ENCODE results near the gene PRTG.
"Not testable (repeated sequence)": the region's sequence is repeated elsewhere in the genome, so short reads cannot be mapped to it uniquely, and the experiment has no call there.

PRTG gene

DNA sequence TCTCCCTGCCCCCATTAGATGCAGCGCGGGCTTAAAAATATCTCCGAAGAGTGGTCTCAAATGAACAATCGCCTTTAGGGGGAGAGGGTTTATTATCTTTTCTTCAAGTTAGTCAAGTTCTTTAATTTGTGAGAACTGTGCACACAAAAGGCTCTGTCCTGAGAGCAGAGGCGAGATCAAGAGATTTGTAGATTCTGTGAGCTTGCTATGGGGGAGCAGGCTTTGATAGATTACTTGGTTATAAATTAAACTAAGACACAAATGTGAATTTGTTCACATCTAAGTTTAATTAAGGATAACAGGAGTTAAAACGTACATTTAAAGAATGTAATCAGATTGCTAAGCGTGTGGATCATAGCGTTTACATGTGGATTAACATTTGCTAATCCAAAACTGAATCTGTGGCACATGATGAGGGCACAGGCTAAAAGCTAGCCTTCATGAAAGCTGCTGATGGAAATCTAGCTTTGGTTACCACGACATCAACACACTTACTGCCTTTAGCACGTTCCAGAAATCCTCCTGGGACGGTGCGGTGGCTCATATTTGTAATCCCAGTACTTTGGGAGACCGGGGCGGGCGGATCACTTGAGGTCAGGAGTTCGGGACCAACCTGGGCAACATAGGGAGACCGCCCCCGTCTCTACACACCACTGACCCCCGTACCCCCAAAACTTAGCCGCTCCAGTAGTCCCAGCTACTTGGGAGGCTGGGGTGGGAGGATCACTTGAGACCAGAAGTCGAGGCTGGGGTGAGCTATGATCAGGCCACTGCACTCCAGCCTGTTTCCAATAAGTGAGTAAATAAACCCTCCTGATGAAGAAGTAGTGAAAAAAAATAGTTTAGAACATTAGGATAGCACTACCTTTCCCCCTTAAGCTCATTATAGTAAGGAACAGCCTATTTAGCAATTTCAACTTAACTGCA lies 1.0 kb upstream of the PRTG start:
- no peak for DNase-seq

DNA sequence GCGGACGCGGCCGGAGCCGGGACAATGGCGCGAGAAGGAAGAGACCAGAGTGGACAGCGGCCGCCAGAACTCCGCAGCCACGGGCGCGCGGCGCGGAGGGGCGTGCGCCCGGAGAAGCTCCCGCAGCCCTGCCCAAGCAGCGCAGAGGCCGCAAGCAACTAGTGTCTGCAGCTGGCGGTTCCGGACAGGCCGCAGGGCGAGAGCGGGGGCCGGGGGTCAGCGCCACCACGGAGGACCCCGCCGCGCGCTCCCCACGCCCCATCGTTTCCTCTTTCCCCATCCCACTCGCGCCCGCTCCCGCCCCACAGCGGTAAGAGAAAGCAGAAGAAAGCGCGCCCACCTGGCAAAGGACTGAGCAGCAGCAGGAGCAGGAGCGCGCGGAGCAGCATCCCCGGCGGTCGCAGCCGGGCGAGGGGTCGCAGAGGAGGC lies 440 bp downstream of the PRTG start:
- no peak for DNase-seq

DNA sequence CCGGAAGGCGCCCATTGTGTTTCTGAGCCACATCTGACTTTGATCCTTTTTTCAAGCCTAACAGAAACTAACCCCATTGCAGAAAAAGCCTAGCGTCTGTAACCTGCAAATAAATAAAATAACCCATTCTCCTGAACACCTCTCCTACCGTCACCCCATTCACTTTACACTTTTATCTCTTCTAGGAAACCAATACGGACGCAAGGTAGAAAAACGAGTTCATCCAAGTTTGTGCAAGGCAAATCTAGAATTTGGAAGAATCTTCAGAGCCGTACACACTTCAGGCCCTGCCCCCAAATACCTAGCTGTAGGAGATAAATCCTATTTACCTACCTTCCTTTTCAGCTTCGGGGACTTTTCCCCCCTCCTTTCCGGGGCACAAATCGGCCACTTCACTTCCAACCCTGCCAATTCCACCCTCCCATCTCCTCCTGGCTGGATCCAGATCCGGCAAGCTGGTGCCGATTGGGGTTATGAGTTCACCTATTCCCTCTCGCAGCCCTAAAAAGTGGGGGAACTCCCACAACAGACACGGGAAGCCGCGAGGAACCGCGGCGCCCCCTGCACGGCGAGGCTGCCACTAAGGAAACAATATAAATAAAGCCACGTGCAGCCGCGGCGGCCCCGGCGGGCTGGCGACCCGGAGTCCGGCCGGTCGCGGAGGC lies 987 bp downstream of the PRTG start:
- peak; percentile 1 for DNase-seq

DNA sequence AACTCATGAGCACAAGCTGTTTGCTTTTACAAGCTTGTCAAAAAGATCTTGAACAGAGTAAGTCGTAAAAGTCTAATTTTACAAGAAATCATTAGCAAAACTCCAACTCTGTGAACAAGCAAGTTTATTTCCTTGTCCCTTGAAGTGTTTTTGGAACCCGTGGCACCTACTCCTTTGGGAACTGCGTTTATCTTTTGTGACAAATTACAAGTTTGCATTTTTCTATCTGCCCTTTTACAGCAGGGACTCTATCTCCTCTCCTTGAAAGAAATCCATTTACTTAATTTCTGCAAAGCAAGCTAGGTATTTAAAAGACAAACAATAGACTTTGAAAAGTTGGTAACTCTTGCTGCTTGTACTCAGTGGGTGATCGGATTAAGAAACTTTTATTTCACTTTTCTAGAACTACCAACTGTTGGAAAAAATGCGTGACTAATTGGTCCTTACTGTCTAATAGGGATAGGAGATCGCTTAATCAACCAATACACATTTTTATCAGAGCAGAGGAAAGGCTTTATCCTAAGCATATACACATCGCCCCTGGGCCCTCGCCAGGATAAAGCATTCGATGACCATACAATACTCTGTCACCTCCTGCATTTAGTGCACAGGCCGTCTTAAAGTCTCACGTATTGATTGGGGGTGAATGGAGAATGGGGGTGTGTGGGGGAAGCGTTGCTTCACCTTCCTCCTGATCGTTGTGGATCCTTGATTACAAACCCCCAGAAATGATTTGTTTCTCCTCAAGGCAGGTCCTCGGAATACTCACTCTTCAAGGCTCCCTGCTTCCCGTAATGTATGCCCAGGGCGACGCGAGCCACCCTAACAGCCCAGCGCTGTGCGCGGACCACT lies 1.7 kb downstream of the PRTG start:
- no peak for DNase-seq

DNA sequence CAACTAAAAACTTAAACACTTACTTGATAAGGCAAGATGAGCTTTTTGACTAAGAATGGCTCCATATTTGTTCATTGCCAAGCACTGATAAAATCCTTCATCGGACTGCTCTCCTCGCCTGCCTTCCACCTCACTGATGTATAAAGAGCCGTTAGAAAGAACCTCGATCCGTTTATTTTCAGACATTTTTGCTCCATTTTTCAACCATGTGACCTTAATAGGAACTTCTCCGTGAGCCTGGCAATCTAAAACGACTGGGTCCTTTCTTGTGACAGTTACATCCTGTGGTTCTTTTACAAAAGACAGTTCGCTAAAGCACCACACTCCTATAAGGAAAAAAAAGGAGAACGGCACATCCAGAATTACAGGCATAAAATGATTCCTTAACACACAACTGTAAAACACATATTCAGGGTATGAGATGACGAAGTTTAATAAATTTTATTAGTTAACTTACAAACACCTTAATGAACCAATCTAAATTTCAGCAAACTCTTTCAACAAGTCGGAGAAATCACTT lies 2.5 kb downstream of the PRTG start:
- no peak for DNase-seq

DNA sequence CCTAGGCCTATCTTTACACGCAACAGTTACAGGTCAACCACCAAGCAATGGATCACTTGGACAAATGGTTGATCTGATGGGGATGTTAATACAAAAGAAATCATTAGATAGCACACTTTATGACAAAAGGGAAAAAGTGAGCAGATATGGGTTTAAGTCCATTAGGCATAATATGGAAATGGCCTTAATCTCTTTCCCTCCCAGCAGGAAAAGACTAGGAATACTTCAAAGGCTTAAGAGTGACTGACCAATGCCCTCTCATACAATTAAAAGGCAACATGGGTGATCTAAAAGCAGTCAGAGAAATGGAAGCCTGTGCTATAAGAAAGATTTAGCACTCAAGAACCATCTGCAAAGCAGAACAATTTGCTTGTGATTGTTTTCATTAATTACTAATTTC lies 3.3 kb downstream of the PRTG start:
- no peak for DNase-seq

DNA sequence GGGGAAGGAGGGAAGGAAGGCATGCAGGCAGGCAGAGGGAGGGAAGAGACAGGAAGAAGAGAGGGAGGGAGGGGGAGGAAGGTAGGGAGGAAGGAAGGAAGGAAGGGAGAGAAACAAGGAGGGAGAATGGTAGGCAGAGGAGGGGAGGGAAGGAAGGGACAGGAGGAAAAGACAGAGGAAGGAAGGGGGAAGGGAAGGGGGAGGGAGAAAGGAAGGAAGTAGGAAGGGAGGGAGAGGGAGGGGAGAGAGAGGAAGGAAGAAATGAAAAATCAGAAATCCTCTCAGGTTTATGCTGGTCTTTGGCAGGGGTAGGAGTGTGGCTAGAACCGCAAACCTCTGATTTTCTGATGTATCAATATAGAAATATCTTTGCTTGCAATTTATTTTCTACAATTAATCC lies 4.2 kb downstream of the PRTG start:
- DNase-seq, result no peak

DNA sequence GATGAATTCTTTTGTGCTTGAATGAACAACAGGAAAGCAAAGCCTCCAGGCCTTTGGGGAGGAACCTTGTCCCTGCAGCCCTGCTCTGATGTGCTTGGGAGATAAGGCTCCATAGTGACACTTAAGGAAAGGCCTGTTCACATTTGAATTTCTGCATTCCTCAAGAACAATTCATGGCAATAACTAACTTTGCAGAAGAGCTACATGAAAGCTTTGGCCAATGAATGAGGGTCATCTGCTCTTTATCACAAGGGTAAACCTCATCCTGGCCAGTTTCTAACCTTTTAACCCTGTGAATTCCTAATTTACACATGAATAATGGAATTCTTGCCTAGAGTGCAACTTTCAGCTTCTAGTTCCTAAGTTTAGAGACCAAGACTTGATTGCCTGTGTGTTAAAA lies 5.6 kb downstream of the PRTG start:
- no peak for DNase-seq

DNA sequence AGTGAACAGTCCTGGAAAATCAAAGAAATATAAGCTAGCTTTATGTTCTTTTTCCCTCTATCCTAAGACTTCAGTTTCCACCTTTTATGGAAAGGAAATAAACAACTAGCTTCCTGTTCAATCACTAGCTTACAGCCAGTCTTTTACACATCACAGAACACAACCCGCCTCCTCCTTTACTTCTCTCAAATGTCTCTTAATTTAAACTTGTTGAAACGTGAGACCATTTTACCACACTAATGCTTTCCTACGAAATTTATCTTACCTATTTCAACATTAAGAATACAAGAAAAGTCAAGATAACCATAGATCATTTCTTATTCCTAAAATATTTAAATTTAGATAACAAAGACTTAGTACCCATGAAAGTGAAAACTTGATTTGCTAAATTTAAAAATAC lies 6.2 kb downstream of the PRTG start:
- no peak for DNase-seq

DNA sequence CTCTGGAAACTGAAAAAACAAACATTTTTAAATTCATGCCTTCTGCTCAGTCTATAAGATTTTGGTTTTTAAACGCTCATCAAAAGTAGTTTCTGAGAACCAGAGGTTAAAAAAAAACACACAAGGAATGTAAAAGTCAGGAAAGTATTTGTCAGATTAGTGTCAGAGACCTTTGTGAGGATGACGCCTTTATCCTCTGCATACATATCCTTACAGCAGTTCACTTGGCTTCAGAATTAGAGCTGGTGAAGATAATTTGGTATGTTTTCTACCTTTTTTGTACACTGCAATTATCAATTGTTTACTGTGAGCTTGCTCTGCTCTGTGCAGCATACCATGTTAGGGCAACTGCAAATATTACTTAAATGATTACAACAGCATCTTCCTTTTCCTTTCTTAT lies 8.3 kb downstream of the PRTG start:
- DNase-seq, result no peak

DNA sequence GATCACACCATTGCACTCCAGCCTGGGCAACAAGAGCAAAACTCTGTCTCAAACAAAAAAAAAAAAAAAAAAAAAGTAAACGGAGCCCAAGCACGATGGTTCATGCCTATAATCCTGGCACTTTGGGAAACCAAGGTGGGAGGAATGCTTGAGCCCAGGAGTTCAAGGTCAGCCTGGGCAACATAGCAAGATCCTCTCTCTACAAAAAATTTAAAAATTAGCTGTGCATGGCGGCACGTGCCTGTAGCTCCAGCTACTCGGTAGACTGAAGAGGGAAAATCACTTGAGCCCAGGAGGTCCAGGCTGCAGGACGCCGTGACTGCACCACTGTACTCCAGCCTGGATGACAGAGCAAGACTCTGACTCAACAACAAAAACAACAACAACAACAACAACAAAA lies 9.5 kb downstream of the PRTG start:
- not testable (repeated sequence) for DNase-seq

DNA sequence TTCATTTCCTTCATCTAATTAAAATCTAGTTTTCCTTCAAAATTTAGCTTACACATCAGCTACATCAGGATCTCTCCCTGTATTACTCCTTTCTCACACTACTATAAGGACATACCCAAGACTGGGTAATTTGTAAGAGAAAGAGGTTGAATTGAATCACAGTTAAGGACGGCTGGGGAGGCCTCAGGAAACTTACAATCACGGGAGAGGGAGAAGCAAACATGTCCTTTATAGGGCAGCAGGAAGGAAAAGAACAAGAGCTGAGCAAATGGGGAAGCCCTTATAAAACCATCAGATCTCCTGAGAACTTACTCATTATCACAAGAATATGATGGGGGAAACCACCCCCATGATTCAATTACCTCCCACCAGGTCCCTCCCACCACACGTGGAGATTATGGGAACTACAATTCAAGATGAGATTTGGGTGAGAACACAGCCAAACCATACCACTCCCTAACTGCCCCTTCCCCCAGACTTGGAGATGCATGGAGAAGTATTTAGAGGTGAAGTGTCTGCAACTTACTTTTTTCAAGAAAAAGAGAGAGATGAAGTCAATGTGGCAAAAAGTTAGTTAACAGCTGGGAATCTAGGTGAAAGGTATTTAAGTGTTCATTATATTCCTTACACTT lies 21.3 kb downstream of the PRTG start:
- peak; percentile 17 for DNase-seq

DNA sequence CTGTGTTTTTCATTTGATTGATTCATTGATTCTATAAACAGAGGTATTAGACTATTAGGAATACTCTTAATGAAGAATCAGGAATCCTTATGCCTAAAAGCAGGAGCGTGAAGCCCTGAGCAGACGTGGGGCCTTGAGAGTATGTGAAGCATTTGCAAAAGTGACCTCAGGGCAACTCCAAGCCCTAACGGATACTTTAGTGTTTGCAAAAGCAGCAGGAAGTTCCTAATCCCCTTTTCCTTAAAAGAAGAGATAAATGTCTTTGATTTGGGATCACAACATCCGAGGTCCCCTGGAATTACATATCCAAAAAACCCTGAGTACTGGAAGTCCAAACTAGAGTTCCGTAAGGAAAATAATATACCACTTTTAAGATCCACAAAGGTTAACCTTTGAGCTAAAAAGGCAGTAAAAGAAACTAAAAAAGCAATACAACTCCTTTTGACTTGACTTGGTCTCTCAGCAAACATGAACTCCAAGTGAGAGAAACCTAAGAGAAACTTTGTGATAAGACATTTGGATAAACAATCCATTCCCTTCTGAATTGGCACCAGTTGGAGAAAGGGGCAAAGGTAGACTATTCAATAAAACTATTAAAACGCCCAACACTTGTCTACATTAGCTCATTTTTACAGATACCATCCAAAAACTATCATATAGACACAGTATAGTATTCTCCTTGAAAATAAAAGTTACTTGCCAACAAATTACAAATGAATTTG lies 27.4 kb downstream of the PRTG start:
- DNase-seq, result no peak

DNA sequence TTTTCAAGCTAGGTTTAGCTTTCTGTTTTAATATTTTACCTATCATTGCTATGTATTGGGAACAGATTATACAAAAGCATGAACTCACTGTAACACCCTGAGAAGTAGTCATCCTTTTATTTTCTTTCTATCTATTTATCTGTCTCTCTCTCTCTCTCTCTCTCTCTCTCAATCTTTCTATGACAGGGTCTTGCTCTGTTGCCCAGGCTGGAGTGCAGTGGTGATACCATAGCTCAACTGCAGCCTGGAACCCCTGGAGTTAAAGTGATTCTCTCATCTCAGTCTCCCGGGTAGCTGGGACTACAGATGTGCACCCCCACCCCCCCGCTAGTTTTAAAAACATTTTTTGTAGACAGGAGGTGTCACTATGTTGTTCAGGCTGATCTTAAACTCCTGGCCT lies 28.9 kb downstream of the PRTG start:
- DNase-seq, result no peak

DNA sequence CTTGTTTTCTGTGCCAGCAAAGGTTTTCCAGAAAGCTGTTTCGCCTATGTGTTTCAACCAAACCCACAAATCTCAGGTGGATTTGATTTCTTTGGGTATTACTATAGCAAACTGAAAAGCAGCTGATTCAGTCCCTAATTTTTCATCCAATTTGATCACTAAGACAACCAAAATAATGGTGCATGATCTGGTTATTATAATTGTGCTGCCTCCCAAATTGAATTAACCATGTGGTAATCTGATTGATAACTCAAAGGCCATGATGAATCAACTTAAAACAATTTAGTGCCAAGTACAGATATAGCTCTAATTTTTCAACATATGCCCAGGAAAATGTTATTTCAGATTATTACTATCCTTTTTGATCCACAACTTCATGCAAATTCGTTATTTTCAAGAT lies 30.6 kb downstream of the PRTG start:
- no peak for DNase-seq

DNA sequence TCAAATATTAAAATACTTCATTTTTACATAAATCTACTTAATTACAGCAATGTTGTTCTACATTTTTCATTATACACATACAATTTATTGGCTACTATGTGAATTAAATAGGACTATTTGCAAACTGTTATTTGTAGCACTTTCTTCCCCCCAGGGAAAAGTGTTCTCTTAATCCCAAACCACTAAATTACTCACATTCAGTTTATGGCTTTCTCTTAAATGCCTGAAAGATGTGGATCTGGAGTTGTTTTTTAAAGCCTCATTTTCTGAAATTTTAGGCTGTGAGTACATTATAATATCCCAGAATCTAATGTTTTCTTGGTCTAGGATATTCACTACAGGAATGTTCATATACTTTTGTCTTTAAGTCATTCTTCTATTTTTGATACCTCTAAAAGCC lies 32.7 kb downstream of the PRTG start:
- DNase-seq, result no peak

DNA sequence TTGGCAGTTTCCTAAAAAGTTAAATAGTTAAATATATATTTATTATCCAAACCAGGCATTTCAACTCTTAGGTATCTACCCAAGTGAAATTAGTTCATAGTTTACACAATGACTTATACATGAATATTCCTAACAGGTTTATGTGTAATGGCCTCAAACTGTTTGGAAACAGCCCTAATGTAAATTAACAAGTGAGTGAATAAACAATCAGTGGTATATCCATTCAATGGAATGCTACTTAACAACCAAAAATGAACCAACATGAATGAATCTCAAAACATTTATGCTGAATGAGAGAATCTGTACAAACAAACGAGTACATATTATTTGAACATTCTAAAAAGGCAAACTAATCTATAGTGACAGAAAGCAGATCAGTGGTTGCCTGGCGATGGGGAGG lies 33.5 kb downstream of the PRTG start:
- DNase-seq, result no peak

DNA sequence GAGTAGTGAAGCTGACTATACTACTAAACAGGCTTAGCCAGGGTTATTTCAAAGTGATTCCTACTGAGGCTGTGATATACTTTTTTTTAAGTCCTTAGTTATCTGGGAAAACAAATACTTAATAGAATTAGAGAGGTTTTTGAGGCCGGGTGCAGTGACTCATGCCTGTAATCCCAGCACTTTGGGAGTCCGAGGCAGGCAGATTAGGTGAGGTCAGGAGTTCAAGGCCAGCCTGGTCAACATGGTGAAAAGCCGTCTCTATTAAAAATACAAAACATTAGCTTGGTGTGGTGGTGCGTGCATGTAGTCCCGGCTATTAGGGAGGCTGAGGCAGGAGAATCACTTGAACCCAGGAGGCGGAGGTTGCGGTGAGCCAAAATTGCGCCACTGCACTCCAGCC lies 34.2 kb downstream of the PRTG start:
- DNase-seq, result no peak

DNA sequence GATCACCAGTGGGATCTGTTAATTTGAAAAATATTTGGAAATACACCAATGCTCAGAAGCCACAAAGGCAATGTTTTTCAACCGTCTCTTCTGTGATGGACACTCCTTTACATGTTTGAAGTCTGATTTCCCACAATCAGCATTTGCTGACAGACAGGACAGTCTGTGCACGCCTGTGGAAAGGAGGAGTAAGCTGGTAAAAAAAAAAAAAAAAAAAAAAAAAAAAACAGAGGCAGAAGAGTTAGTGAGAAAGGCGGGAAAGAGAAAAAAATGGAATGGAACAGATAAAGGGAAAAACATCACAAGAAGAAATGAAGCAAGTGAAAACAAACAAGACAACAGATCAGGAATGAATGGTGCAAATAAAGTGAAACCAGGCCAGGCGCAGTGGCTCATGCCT lies 35.0 kb downstream of the PRTG start:
- no peak for DNase-seq

DNA sequence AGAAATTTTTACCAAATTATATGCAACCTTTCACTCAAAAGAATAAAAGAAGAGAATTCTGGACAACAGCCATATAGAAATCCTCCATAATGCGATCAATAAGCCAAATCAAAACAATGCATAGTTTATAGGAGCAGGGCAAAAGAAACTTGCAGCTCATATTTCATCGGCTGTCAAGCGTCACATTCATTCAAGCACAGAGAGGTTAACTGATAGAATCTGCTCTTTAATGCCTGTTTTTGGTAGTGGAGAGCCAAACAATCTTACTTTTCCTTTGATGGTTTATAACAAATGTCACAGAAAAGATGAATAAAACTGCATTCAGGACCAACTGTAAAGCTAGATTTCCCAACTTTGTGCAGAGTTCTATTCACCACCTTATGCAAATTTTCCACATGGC lies 35.4 kb downstream of the PRTG start:
- no peak for DNase-seq

DNA sequence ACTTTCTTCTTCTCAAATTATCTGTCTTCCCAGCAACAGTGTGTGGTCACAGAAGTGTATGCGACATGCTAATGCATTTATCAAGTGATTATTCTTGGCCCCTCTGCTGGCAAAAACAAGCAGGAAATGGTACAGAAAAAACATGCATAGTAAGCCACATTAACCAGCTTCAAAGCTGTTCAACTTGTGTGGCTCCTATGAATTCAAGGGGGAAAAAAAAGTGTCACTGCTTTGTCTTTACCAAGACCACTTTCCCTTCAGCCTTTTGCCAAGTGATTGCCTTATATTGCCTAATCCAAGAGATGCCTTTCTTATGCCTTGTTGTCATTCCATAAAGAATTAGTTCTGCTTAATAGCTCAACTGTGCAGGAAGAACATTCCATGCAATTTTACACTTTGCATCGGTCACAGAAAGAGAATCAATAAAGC lies 39.1 kb downstream of the PRTG start:
- no peak for DNase-seq

DNA sequence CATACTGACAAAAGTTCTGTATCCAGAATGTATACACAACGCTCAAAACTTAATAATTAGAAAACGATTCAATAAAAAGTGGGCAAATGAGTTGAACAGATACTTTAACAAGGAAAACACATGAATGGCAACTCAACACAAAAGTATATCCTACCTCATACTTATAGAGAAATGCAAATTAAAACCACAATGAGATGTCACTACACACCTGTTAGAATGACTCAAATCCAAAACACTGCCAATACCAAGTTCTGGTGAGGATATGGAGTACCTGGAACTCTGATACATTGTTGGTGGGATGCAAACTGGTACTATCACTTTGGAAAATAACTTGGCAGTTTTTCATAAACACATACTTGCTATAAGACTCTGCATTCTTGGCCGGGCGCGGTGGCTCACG lies 42.1 kb downstream of the PRTG start:
- no peak for DNase-seq
